GM23338 (cell line): ENCODE measurements around the gene KDM7A. TPM values are rescaled to one million over a fixed set of nuclear protein-coding genes. Genes with fewer than 3 reads are reported as not detected.

Experiments used
- ATAC-seq: fragments of 200-7000 bp; cut with Tn5 transposase; 3 replicates; pipeline ENCODE4 v1.9.1; 2020
- DNase-seq: peaks from one replicate; pipeline ENCODE4 v3.0.0-alpha.2; 2015; ENCODE audit warnings: low spot score
- H2AFZ ChIP-seq: fragments of 200-600 bp; sonication (generic); 2 replicates; pipeline ENCODE4 v1.8.0; 2016; ENCODE audit warnings: antibody characterized with exemption, mild to moderate bottlenecking, moderate library complexity
- H3F3A ChIP-seq: fragments of 200-600 bp; sonication (generic); replicated peaks from 2 replicates; pipeline ENCODE4 v1.8.0; 2017; ENCODE audit warnings: antibody characterized with exemption, mixed run types, low read depth
- H3K27ac ChIP-seq: fragments of 200-600 bp; sonication (generic); 2 replicates; pipeline ENCODE4 v1.6.1; 2016; ENCODE audit warnings: low read depth
- H3K27me3 ChIP-seq: fragments of 200-600 bp; sonication (generic); 2 replicates; pipeline ENCODE4 v1.8.0; 2016; ENCODE audit warnings: mild to moderate bottlenecking, mixed run types, moderate library complexity; ENCODE audit not compliant: insufficient read depth
- H3K36me3 ChIP-seq: fragments of 200-600 bp; sonication (generic); 2 replicates; pipeline ENCODE4 v1.8.0; 2016; ENCODE audit warnings: mild to moderate bottlenecking; ENCODE audit not compliant: insufficient read depth
- H3K4me1 ChIP-seq: fragments of 200-600 bp; sonication (generic); 2 replicates; pipeline ENCODE4 v1.8.0; 2016; ENCODE audit warnings: mild to moderate bottlenecking, moderate library complexity; ENCODE audit not compliant: insufficient read depth
- H3K4me2 ChIP-seq: fragments of 200-600 bp; sonication (generic); 2 replicates; pipeline ENCODE4 v1.7.1; 2017; ENCODE audit warnings: mixed run types
- H3K4me3 ChIP-seq: fragments of 200-600 bp; sonication (generic); 2 replicates; pipeline ENCODE4 v1.6.1; 2016; ENCODE audit warnings: mixed run types
- H3K79me2 ChIP-seq: fragments of 200-600 bp; sonication (generic); replicated peaks from 2 replicates; pipeline ENCODE4 v1.8.0; 2017; ENCODE audit warnings: mild to moderate bottlenecking; ENCODE audit not compliant: insufficient read depth
- H3K9me2 ChIP-seq: fragments of 200-600 bp; sonication (generic); 2 replicates; pipeline ENCODE4 v1.8.0; 2017; ENCODE audit not compliant: insufficient read depth
- H4K20me1 ChIP-seq: fragments of 200-600 bp; sonication (generic); replicated peaks from 2 replicates; pipeline ENCODE4 v1.8.0; 2017; ENCODE audit warnings: mild to moderate bottlenecking; ENCODE audit not compliant: insufficient read depth
- H3K27ac Mint-ChIP-seq: 2 replicates; pipeline ENCODE4 v1.8.0; 2020; ENCODE audit warnings: inconsistent platforms, mild to moderate bottlenecking, moderate library complexity, mixed read lengths
- H3K27me3 Mint-ChIP-seq: 3 replicates; pipeline ENCODE4 v1.8.0; 2022; ENCODE audit warnings: low read depth, mild to moderate bottlenecking, moderate library complexity, mixed read lengths, inconsistent platforms; ENCODE audit not compliant: insufficient read depth, poor library complexity
- H3K36me3 Mint-ChIP-seq: 3 replicates; pipeline ENCODE4 v1.8.0; 2021; ENCODE audit warnings: low read depth, mild to moderate bottlenecking, inconsistent platforms, moderate library complexity, mixed read lengths
- H3K4me1 Mint-ChIP-seq: 3 replicates; pipeline ENCODE4 v1.8.0; 2020; ENCODE audit warnings: mild to moderate bottlenecking, inconsistent platforms, mixed read lengths
- H3K4me3 Mint-ChIP-seq: 3 replicates; pipeline ENCODE4 v1.8.0; 2021; ENCODE audit warnings: moderate library complexity, mild to moderate bottlenecking, inconsistent platforms, mixed read lengths
- H3K9me3 Mint-ChIP-seq: 3 replicates; pipeline ENCODE4 v1.8.0; 2020; ENCODE audit warnings: moderate library complexity, mild to moderate bottlenecking, inconsistent platforms, mixed read lengths
- CREB1 ChIP-seq: fragments of 250-450 bp; sonication (Bioruptor Pico); IDR thresholded peaks from 2 replicates; pipeline ENCODE4 v1.5.0; 2020; ENCODE audit warnings: low read depth, mild to moderate bottlenecking, moderate library complexity
- CTCF ChIP-seq, 2 experiments: fragments of 200-600 bp in 1 of 2; sonication (generic) in 1 of 2; conservative IDR thresholded peaks; 2 replicates each; pipeline versions ENCODE4 v1.5.1 to v1.6.1; 2016 to 2017; ENCODE audit warnings: antibody characterized with exemption in 2 of 2, low read depth in 2 of 2, mild to moderate bottlenecking in 2 of 2, moderate library complexity in 1 of 2
- EZH2 ChIP-seq: fragments of 200-600 bp; sonication (generic); IDR thresholded peaks from one replicate; pipeline ENCODE4 v1.8.0; 2017; ENCODE audit warnings: antibody characterized with exemption, mild to moderate bottlenecking, low read depth; ENCODE audit not compliant: unreplicated experiment
- JUNB ChIP-seq: IDR thresholded peaks from one replicate; pipeline ENCODE4 v1.6.1; 2016; ENCODE audit warnings: antibody characterized with exemption; ENCODE audit not compliant: unreplicated experiment
- NANOG ChIP-seq: IDR thresholded peaks from 2 replicates; pipeline ENCODE4 v1.6.1; 2016; ENCODE audit warnings: antibody characterized with exemption, borderline replicate concordance
- REST ChIP-seq: IDR thresholded peaks from one replicate; pipeline ENCODE4 v1.6.1; 2018; ENCODE audit warnings: antibody characterized with exemption; ENCODE audit not compliant: unreplicated experiment
- STAT1 ChIP-seq: IDR thresholded peaks from one replicate; pipeline ENCODE4 v1.6.1; 2016; ENCODE audit warnings: antibody characterized with exemption; ENCODE audit not compliant: unreplicated experiment
- ZNF331 ChIP-seq: fragments of 250-450 bp; sonication (Bioruptor Pico); IDR thresholded peaks from 2 replicates; pipeline ENCODE4 v1.5.0; 2020; ENCODE audit warnings: low read depth, mild to moderate bottlenecking, moderate library complexity
- polyA plus RNA-seq: library from polyadenylated mRNA; unstranded; fragments of >200 nt; fragmentation: Nextera tagmentation; extraction: Ambion mirVana; gene quantifications from 2 replicates; pipeline ENCODE4 v1.2.1, GENCODE V29; 2016
- total RNA-seq: library from RNA; depleted of rRNA; stranded (reverse); fragments of >200 nt; shearing (Covaris generic); gene quantifications from 2 replicates; pipeline ENCODE4 v1.2.3, GENCODE V29; 2014

Gene KDM7A
- total and polyA plus RNA-seq, 2 experiments from 2014 or later = 2.3 to 10.8 TPM

- TF ChIP-seq CTCF (conservative IDR thresholded peaks at IDR 0.05; ENCODE audit: low read depth in 2 of 2) = no peak
- no peak for TF ChIP-seq STAT1
- TF ChIP-seq CREB1 (CRISPR knock-in tag) = no peak
Measured at GRCh38 chr7:140074780-140075179, 102.0 kb downstream of the KDM7A start (continued).

- ATAC-seq = no peak
- Histone ChIP-seq H3K4me2 (no peak overlapping the region), H3K27ac (no peak overlapping the region), H3K9me2 (no peaks in the 10 kb centered on the region), H3K27me3 (no peaks in the 10 kb centered on the region), H3F3A (no peaks in the 10 kb centered on the region), H3K36me3 (no peaks in the 10 kb centered on the region; the same call in 1 of the 2 replicates), H2AFZ (no peak overlapping the region), H4K20me1 (no peaks in the 10 kb centered on the region), H3K79me2 (no peaks in the 10 kb centered on the region), H3K4me3 (no peak overlapping the region), H3K4me1 (peaks cover 5% of the 10 kb centered on the region; the same call in 1 of the 2 replicates)
- Mint-ChIP-seq H3K4me1 (peaks cover 3% of the 10 kb centered on the region; the same call in 1 of the 3 replicates), H3K36me3 (peaks cover 9% of the 10 kb centered on the region; the same call in 2 of the 3 replicates), H3K4me3 (no peak overlapping the region), H3K9me3 (peaks cover 17% of the 10 kb centered on the region), H3K27me3 (no peaks in the 10 kb centered on the region), H3K27ac (no peak overlapping the region)
- no peak for TF ChIP-seq JUNB
- TF ChIP-seq CTCF (conservative IDR thresholded peaks at IDR 0.05; ENCODE audit: low read depth in 2 of 2) = no peak
- TF ChIP-seq REST = no peak
- no peak for TF ChIP-seq EZH2
- no peak for TF ChIP-seq NANOG
- TF ChIP-seq ZNF331 (CRISPR knock-in tag) = peak; percentile 60; the same call in 1 of the 2 replicates
- DNase-seq = no peak
Measured at GRCh38 chr7:140070546-140070945, 106.2 kb downstream of the KDM7A start.
